ENCODE data around the gene TANGO6. TPM values are rescaled to one million over a fixed set of nuclear protein-coding genes. Genes with fewer than 3 reads are reported as not detected.

TANGO6 gene
- total and polyA plus RNA-seq, 2 of the 8 experiments (the other 6 are each of a cell fraction or from before 2014, with no cell fraction given) = 5.0 to 19.5 TPM

- Histone ChIP-seq H4K20me1 (replicated peaks in 1 of 2; ENCODE audit: control insufficient read depth in 1 of 2, insufficient read depth in 2 of 2, low read length in 2 of 2) (peaks cover 0 to 3% of the 10 kb centered on the region in 2 experiments), H3K4me3 (ENCODE audit: extremely low read depth in 1 of 4, insufficient read depth in 2 of 4, low read depth in 3 of 4, low read length in 4 of 4) (no peak overlapping the region), H2BK20ac (ENCODE audit: low read length) (no peak overlapping the region), H3K4ac (replicated peaks; ENCODE audit: insufficient read length, low read depth, low read length) (no peak overlapping the region), H2BK120ac (replicated peaks; ENCODE audit: low read depth, low read length) (no peak overlapping the region), H3K9ac (replicated peaks in 1 of 4; ENCODE audit: extremely low read depth in 1 of 4, low read depth in 3 of 4, low read length in 3 of 4) (no peak overlapping the region), H3K4me2 (ENCODE audit: insufficient read depth in 1 of 2, low read depth in 2 of 2, low read length in 2 of 2) (no peak overlapping the region), H2BK5ac (ENCODE audit: low read depth, low read length) (peak overlapping the region; percentile 9; the same call in 1 of the 2 replicates), H3K79me2 (ENCODE audit: control insufficient read depth in 1 of 2, insufficient read depth in 2 of 2, low read length in 2 of 2) (no peaks in the 10 kb centered on the region), H3K27ac (ENCODE audit: low read depth, low read length) (no peak overlapping the region), H2BK12ac (ENCODE audit: low read depth, low read length) (no peak overlapping the region), H3K23ac (ENCODE audit: insufficient read length) (no peak overlapping the region), H2AFZ (ENCODE audit: low read length) (no peak overlapping the region), H4K91ac (replicated peaks; ENCODE audit: insufficient read length, low read length) (no peak overlapping the region), H3K14ac (ENCODE audit: insufficient read length) (no peak overlapping the region), H3K9me3 (ENCODE audit: insufficient read depth in 2 of 2, low read depth in 1 of 2, low read length in 1 of 2) (no peaks in the 10 kb centered on the region), H3K18ac (ENCODE audit: extremely low read depth, low read length) (no peak overlapping the region), H2AK5ac (ENCODE audit: low read depth, low read length) (no peak overlapping the region), H4K5ac (ENCODE audit: insufficient read length, low read depth, low read length) (no peak overlapping the region), H3K79me1 (ENCODE audit: low read depth, low read length) (no peaks in the 10 kb centered on the region), H3K56ac (replicated peaks; ENCODE audit: insufficient read length, low read depth, low read length) (no peak overlapping the region), H3K23me2 (ENCODE audit: low read depth, low read length) (no peaks in the 10 kb centered on the region), H3K4me1 (replicated peaks in 1 of 4; ENCODE audit: control insufficient read depth in 3 of 4, insufficient read depth in 4 of 4, low read length in 3 of 4) (0 out of 7 replicates have a peak, but pooled peaks cover 0 to 6% (median 0%) of the 10 kb centered on the region in 4 experiments), H2BK15ac (ENCODE audit: low read length) (no peak overlapping the region), H3K27me3 (replicated peaks in 1 of 4; ENCODE audit: control insufficient read depth in 3 of 4, extremely low read depth in 1 of 4, insufficient read depth in 3 of 4, low read length in 3 of 4) (no peaks in the 10 kb centered on the region), H3K36me3 (ENCODE audit: control insufficient read depth in 2 of 4, insufficient read depth in 4 of 4, low read length in 3 of 4) (peaks cover 0 to 7% (median 1%) of the 10 kb centered on the region in 4 experiments; a peak in 3 of 8 replicates), H4K8ac (ENCODE audit: extremely low read depth, insufficient read depth, low read length) (no peak overlapping the region)
- TF ChIP-seq CHD1 (IDR thresholded peaks at IDR 0.05; ENCODE audit: low read depth, low read length) = no peak
- no peak for TF ChIP-seq TCF12 (IDR thresholded peaks at IDR 0.05; ENCODE audit: low read depth, low read length)
- no peak for TF ChIP-seq EGR1 (IDR thresholded peaks at IDR 0.05; ENCODE audit: borderline replicate concordance, low read depth, low read length)
- TF ChIP-seq HDAC6 (IDR thresholded peaks at IDR 0.05; ENCODE audit: low read depth, low read length) = no peak
- FAIRE-seq (no peak), DNase-seq (ENCODE audit: low read depth in 1 of 2, low spot score in 2 of 2) (no peak)
- CTCF ChIA-PET (ENCODE audit: partially characterized antibody) = interaction anchor here (0.6 to 1.4 kb wide), 4 partner anchors 18 to 267 kb away, joined by 3 to 5 read pairs (median 4); partner anchors contain the start of gene TANGO6
- POLR2A ChIA-PET (ENCODE audit: partially characterized antibody) = no interaction called here
- WGBS, 2 experiments (ENCODE audit: extremely low coverage in 1 of 2, insufficient coverage in 1 of 2, insufficient read length in 1 of 2, insufficient replicate concordance in 2 of 2, low coverage in 1 of 2, low lambda C conversion rate in 2 of 2, missing lambda C conversion rate in 1 of 2) = 88% methylated on average over 12 of the region's 15 CpGs; no CpG with 5 or more reads in 1 of the 2 experiments
These were observed 17.9 kb downstream of the TANGO6 start for GRCh38 chr16:68860978-68861892.
